ENCODE measurements around the gene CCDC69. TPM values are rescaled to one million over a fixed set of nuclear protein-coding genes. Genes with fewer than 3 reads are reported as not detected.
"Not testable (repeated sequence)": the region's sequence is repeated elsewhere in the genome, so short reads cannot be mapped to it uniquely, and the experiment has no call there.

Gene CCDC69
- total RNA-seq, 3 donors from 2014 or later: 8.8 to 190 (median 23.4) TPM

DNA sequence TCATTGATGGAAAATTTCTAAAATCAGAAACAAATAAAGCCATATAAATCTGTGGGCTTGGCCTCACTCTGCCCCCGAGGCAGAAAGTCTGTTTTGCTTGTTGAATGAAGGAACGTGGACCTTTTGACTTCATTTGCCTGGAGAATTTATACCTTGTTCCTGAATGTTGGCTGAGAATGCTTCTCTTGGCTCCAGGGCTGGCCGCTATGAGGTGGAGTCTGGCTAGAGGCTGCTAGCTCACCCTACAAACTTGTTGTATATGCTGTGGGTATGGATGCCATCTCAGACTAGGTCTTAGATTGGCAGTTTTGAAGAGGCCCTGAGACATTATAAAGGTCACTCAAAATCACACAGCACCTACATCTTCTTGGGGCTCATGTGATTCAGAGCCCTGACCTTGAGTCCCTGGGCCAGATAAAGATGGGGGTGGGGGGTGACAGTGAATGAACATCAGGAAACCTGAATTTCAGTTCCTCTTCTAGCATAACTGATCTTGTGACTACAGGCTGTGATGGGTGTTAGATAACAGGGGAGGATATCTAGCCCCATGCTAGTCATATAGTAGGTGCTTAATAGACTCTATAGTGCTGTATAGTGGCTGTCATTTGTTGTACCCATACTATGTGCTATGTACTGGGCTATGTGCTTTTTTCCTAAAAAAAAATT lies 31.9 kb upstream of the CCDC69 start:
- Histone ChIP-seq H3K4me3 (no peak overlapping the region), H3K36me3 (ENCODE audit: low read depth) (no peaks in the 10 kb centered on the region), H3K4me1 (ENCODE audit: low read depth) (peaks cover 5% of the 10 kb centered on the region), H3K9me3 (no peaks in the 10 kb centered on the region)
- ATAC-seq: no peak
- no peak for DNase-seq
- intact Hi-C loops (cut with DNase I, micrococcal nuclease): no loop called here
- TF ChIP-seq, protein P1, sequence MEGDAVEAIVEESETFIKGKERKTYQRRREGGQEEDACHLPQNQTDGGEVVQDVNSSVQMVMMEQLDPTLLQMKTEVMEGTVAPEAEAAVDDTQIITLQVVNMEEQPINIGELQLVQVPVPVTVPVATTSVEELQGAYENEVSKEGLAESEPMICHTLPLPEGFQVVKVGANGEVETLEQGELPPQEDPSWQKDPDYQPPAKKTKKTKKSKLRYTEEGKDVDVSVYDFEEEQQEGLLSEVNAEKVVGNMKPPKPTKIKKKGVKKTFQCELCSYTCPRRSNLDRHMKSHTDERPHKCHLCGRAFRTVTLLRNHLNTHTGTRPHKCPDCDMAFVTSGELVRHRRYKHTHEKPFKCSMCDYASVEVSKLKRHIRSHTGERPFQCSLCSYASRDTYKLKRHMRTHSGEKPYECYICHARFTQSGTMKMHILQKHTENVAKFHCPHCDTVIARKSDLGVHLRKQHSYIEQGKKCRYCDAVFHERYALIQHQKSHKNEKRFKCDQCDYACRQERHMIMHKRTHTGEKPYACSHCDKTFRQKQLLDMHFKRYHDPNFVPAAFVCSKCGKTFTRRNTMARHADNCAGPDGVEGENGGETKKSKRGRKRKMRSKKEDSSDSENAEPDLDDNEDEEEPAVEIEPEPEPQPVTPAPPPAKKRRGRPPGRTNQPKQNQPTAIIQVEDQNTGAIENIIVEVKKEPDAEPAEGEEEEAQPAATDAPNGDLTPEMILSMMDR (IDR thresholded peaks at IDR 0.05): no peak

DNA sequence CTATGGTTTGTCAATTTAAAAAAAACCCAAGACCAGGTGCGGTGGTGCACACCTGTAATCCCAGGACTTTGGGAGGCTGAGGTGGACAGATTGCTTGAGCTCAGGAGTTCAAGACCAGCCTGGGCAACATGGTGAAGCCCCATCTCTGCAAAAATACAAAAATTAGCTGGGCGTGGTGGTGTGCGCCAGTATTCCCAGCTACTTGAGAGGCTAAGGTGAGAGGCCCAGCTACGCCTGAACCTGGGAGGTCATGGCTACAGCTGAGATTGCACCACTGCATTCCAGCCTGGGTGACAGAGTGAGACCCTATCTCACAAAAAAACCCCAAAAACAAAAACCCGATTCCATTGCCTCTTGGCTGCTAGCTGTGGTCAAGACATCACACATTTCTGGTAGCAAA lies 31.1 kb upstream of the CCDC69 start:
- H3K4me1 ChIP-seq (ENCODE audit: low read depth); intact Hi-C loops (cut with DNase I, micrococcal nuclease); DNase-seq; H3K4me3 ChIP-seq; ATAC-seq; H3K36me3 ChIP-seq (ENCODE audit: low read depth); H3K9me3 ChIP-seq: not testable (repeated sequence)

DNA sequence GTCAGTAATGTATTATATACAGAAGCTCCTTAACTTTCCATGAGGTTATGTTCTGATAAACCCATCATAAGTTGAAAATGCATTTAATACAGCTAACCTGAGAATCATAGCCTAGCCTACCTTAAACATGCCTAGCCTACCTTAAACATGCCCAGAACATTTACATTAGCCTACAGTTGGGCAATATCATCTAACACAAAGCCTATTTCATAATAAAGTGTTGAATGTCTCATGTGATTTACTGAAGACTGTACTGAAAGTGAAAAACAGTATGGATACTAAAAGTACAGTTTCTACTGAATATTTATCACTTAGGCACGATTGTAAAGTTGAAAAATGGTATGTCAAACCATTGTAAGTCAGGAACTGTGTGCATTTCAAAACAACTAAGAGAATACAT lies 30.7 kb upstream of the CCDC69 start:
- Histone ChIP-seq H3K4me3 (no peak overlapping the region), H3K4me1 (ENCODE audit: low read depth) (peaks cover 5% of the 10 kb centered on the region), H3K36me3 (ENCODE audit: low read depth) (no peaks in the 10 kb centered on the region), H3K9me3 (no peaks in the 10 kb centered on the region)
- DNase-seq (no peak), ATAC-seq (no peak)
- TF ChIP-seq, protein P1 (IDR thresholded peaks at IDR 0.05): no peak
- intact Hi-C loops (cut with DNase I, micrococcal nuclease): no loop called here

DNA sequence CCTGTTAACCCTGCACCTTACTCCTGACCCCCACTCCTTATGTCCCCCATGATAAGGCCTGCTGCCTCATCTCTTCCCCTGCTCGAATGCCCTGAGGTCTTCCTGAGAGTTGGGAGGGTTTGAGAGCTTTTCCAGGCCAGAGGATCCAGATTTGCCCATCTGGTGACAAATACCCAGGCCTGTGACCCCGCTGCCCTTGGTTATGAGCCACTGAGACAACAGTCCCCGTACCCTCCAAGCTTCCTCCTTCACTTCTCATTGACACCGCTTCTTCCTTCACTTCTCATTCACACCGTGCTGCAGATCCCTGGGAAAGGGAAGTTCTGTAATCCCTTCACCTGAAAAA lies 29.7 kb upstream of the CCDC69 start:
- Histone ChIP-seq H3K4me3 (peak overlapping the region; percentile 15), H3K4me1 (ENCODE audit: low read depth) (peaks cover 5% of the 10 kb centered on the region), H3K36me3 (ENCODE audit: low read depth) (no peaks in the 10 kb centered on the region), H3K9me3 (no peaks in the 10 kb centered on the region)
- DNase-seq (no peak), ATAC-seq (no peak)
- intact Hi-C loops (cut with DNase I, micrococcal nuclease): no loop called here
- TF ChIP-seq, protein P1 (IDR thresholded peaks at IDR 0.05): no peak

DNA sequence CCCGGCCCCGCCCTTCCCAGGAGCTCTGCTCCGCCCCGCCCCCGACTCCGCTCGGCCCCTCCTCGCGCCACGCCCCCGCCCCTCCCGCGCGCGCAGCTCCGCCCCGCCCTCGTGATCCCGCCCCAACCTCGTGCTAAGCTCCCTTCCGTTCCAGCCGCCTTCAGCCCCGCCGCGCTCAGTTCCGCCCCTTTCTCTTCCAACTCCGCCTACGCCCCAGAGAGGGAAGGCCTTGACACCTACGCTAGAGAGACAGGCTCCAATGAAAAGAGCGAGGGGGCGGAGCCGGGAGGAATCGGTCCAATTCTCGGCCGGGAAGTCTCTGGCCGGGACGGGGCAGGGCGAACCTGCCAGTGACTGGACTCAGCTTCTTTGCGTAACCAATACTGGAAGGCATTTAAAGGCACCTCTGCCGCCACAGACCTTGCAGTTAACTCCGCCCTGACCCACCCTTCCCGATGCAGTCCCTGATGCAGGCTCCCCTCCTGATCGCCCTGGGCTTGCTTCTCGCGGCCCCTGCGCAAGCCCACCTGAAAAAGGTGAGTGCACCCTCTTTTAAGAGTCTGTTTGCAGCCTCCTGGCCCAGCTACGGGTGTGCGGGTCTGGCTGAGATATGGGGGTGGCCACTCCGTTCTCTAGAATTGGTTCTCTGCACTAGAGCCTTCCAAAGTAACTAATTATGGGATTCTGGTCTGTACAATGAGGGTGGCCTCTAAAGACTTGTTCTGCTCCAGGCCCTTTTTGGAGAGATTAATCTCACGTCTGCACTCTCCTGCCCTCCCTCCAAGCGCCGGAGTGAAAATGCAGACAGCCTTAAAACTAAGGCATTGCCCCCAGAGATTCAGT lies 29.1 kb upstream of the CCDC69 start, which contains the start of gene GM2A:
Gene GM2A (plus strand): TSS at position 424 of the 843 bp plus-strand sequence. CDS start 32 bp downstream, at position 456.
- Histone ChIP-seq H3K4me3 (peak within 1 kb of the TSS; percentile 15), H3K4me1 (ENCODE audit: low read depth) (peaks cover 5% of the 10 kb centered on the region), H3K36me3 (ENCODE audit: low read depth) (no peaks in the 10 kb centered on the region), H3K9me3 (no peaks in the 10 kb centered on the region)
- intact Hi-C loops (cut with DNase I, micrococcal nuclease): no loop called here
- ATAC-seq (peak; percentile 96), DNase-seq (peak; percentile 99 to 100 (median 99))
- TF ChIP-seq, protein P1 (IDR thresholded peaks at IDR 0.05): no peak

DNA sequence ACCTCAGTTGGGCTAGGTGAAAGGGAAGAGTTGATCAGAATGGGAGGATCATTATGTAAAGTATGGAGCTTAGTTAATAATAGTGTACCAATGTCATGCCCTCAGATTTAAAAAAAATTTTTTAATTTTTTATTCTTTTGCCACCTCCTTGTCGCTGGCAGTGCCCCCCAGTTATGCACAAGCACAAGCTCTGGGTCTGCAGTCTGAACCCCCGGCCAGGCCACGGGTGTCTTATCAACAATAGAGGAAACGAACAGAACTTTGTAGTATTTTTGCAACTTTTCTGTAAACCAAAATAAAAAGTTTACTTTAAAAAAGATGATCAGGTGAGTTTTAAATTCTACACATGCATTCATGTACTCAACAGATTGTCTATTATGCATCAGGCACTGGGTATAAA lies 27.7 kb upstream of the CCDC69 start:
- Histone ChIP-seq H3K9me3 (no peaks in the 10 kb centered on the region), H3K36me3 (ENCODE audit: low read depth) (no peaks in the 10 kb centered on the region), H3K4me1 (ENCODE audit: low read depth) (peaks cover 5% of the 10 kb centered on the region), H3K4me3 (no peak overlapping the region)
- ATAC-seq (no peak), DNase-seq (no peak)
- intact Hi-C loops (cut with DNase I, micrococcal nuclease): no loop called here
- TF ChIP-seq, protein P1 (IDR thresholded peaks at IDR 0.05): no peak

Measured in mucosa of descending colon (tissue), 3 donors.